GM21515 (cell line): ENCODE data around the gene ITGAV.

Experiments used
- ATAC-seq: cut with Tn5 transposase; IDR thresholded peaks from one replicate; pipeline ENCODE4 v1.9.1; 2021; ENCODE audit not compliant: unreplicated experiment

Gene ITGAV

GRCh38 chr2:186716004-186716403, 126.1 kb downstream of the ITGAV start:
- ATAC-seq, result no peak

GRCh38 chr2:186716899-186717298, 127.0 kb downstream of the ITGAV start:
- ATAC-seq, result no peak

GRCh38 chr2:186717320-186718007, 127.6 kb downstream of the ITGAV start:
- ATAC-seq, result no peak

- no peak for ATAC-seq
These were observed 128.3 kb downstream of the ITGAV start for GRCh38 chr2:186718122-186718521.

GRCh38 chr2:186718903-186719302, 129.0 kb downstream of the ITGAV start:
- no peak for ATAC-seq

GRCh38 chr2:186721956-186722355, 132.1 kb downstream of the ITGAV start:
- no peak for ATAC-seq

- ATAC-seq, result no peak
These were observed 134.9 kb downstream of the ITGAV start for GRCh38 chr2:186724736-186725135.

- no peak for ATAC-seq
These were observed 135.9 kb downstream of the ITGAV start for GRCh38 chr2:186725783-186726182.

GRCh38 chr2:186726938-186727337, 137.1 kb downstream of the ITGAV start:
- ATAC-seq, result no peak

- no peak for ATAC-seq
These were observed 138.8 kb downstream of the ITGAV start for GRCh38 chr2:186728631-186729030.
